ENCODE data around the gene FIGN. TPM values are rescaled to one million over a fixed set of nuclear protein-coding genes. Genes with fewer than 3 reads are reported as not detected.

Gene FIGN
- total and polyA plus RNA-seq, 10 of the 15 experiments (the other 5 are each of a cell fraction or from before 2014, with no cell fraction given), result under 0.01 to 0.01 TPM; not detected in 8

DNA sequence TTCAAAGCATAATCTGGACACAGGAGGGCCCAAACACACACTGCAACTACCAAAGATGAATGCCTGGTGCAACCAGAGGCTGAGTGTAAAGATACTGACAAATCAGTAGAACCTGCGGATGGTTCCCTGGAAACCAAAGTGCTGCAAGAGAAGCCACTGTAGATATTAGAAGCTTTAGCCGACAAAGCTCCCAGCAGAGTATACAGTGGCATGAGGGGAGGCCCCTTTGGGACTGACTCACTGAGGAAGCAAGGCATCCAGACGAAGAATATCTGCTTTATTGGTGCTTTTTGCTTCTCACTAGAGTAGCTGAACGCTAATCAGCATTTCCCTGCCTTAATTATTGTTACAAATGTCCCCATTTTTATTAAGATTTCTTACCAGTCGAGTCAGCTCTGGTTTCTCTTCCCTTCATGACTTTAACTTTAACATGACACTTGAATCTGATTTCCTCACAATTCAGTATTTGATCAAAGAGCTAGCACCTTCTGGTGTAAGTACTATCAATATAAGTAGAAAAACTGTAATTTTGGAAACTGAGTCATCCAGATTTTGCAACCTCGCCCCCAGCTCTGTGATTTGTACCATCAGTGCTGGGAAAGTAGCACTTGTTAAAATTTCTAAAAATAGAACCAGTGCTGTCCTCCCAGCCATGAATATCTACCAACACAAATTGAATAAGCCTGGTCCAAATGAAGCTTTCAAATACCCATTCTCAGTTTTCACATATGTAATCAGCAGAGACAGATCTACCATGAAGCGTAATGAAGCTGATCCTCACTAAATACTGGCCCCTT lies 34.2 kb downstream of the FIGN start (continued):
- TF ChIP-seq, protein P1, sequence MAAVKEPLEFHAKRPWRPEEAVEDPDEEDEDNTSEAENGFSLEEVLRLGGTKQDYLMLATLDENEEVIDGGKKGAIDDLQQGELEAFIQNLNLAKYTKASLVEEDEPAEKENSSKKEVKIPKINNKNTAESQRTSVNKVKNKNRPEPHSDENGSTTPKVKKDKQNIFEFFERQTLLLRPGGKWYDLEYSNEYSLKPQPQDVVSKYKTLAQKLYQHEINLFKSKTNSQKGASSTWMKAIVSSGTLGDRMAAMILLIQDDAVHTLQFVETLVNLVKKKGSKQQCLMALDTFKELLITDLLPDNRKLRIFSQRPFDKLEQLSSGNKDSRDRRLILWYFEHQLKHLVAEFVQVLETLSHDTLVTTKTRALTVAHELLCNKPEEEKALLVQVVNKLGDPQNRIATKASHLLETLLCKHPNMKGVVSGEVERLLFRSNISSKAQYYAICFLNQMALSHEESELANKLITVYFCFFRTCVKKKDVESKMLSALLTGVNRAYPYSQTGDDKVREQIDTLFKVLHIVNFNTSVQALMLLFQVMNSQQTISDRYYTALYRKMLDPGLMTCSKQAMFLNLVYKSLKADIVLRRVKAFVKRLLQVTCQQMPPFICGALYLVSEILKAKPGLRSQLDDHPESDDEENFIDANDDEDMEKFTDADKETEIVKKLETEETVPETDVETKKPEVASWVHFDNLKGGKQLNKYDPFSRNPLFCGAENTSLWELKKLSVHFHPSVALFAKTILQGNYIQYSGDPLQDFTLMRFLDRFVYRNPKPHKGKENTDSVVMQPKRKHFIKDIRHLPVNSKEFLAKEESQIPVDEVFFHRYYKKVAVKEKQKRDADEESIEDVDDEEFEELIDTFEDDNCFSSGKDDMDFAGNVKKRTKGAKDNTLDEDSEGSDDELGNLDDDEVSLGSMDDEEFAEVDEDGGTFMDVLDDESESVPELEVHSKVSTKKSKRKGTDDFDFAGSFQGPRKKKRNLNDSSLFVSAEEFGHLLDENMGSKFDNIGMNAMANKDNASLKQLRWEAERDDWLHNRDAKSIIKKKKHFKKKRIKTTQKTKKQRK (IDR thresholded peaks at IDR 0.05; ENCODE audit: low read depth, low read length), result no peak
- no peak for TF ChIP-seq KLF5 (IDR thresholded peaks at IDR 0.05; ENCODE audit: partially characterized antibody)
- no peak for TF ChIP-seq SMAD1 (IDR thresholded peaks at IDR 0.05; ENCODE audit: low read depth, partially characterized antibody)

DNA sequence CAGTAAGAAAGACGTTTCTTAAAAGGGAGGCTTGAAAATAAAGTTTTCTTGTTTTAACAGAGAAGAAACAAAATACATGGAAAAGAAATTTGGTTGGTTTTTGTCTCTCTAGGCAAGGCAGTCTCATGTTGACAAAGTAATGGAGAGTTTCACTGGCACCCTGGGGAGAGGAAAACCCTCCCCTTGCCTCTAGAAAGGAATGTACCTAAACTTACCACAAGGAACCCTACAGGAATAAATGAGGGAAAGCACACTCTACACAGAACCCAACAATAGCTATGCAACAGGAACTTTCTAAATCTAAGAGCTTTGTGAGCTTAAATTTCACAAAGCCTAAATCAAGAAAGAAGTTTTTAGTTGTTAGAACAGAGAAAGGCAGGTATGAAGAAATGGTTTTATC lies 37.0 kb downstream of the FIGN start:
- no peak for ATAC-seq
- in situ Hi-C loops (cut with MboI), result no loop called here
- Histone ChIP-seq H3K27ac (ENCODE audit: control insufficient read depth, insufficient read depth) (no peak overlapping the region), H3K9ac (ENCODE audit: control insufficient read depth, insufficient read depth, low read length) (no peak overlapping the region), H3K79me2 (ENCODE audit: control insufficient read depth, insufficient read depth, low read length) (no peaks in the 10 kb centered on the region), H3K4me3 (no peak overlapping the region), H3K4me1 (ENCODE audit: control insufficient read depth, insufficient read depth, low read length) (no peaks in the 10 kb centered on the region), H3K36me3 (ENCODE audit: control insufficient read depth in 2 of 2, insufficient read depth in 2 of 2, low read length in 1 of 2) (no peaks in the 10 kb centered on the region), H3K9me3 (replicated peaks; ENCODE audit: control insufficient read depth, insufficient read depth, low read length) (no peaks in the 10 kb centered on the region; the same call in 2 of the 3 replicates), H3K4me2 (ENCODE audit: control insufficient read depth, insufficient read depth) (no peak overlapping the region), H3K27me3 (replicated peaks in 1 of 2; ENCODE audit: control insufficient read depth in 2 of 2, insufficient read depth in 2 of 2, low read length in 1 of 2) (no peaks in the 10 kb centered on the region), H4K20me1 (ENCODE audit: control insufficient read depth, insufficient read depth) (no peaks in the 10 kb centered on the region), H2AFZ (ENCODE audit: control insufficient read depth, low read depth, low read length) (no peak overlapping the region)
- intact Hi-C loops (cut with micrococcal nuclease; ENCODE audit: unreplicated experiment), result no loop called here
- ChIA-PET SMC1A (ENCODE audit: uncharacterized antibody, unreplicated experiment) (no interaction called here), CTCF (no interaction called here), RAD21 (ENCODE audit: unreplicated experiment) (no interaction called here), POLR2A (no interaction called here)
- TF ChIP-seq RUNX3 (IDR thresholded peaks at IDR 0.05; ENCODE audit: low read length) (no peak), SREBF1 (IDR thresholded peaks at IDR 0.05; ENCODE audit: low read length) (no peak), YBX1 (IDR thresholded peaks at IDR 0.05) (no peak), MTA3 (IDR thresholded peaks at IDR 0.05; ENCODE audit: borderline replicate concordance, low read length) (no peak)
- TF ChIP-seq, protein P2, sequence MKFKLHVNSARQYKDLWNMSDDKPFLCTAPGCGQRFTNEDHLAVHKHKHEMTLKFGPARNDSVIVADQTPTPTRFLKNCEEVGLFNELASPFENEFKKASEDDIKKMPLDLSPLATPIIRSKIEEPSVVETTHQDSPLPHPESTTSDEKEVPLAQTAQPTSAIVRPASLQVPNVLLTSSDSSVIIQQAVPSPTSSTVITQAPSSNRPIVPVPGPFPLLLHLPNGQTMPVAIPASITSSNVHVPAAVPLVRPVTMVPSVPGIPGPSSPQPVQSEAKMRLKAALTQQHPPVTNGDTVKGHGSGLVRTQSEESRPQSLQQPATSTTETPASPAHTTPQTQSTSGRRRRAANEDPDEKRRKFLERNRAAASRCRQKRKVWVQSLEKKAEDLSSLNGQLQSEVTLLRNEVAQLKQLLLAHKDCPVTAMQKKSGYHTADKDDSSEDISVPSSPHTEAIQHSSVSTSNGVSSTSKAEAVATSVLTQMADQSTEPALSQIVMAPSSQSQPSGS (IDR thresholded peaks at IDR 0.05; ENCODE audit: low read length), result no peak
- TF ChIP-seq, protein P3, sequence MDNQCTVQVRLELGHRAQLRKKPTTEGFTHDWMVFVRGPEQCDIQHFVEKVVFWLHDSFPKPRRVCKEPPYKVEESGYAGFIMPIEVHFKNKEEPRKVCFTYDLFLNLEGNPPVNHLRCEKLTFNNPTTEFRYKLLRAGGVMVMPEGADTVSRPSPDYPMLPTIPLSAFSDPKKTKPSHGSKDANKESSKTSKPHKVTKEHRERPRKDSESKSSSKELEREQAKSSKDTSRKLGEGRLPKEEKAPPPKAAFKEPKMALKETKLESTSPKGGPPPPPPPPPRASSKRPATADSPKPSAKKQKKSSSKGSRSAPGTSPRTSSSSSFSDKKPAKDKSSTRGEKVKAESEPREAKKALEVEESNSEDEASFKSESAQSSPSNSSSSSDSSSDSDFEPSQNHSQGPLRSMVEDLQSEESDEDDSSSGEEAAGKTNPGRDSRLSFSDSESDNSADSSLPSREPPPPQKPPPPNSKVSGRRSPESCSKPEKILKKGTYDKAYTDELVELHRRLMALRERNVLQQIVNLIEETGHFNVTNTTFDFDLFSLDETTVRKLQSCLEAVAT (IDR thresholded peaks at IDR 0.05), result no peak
- no peak for FAIRE-seq
- no peak for DNase-seq (ENCODE audit: low read depth, low spot score)
- no TSS peak for BruUV-seq (replicated peaks)
- WGBS (ENCODE audit: insufficient coverage, insufficient replicate concordance, low lambda C conversion rate, missing lambda C conversion rate), result 0% methylated on average over 1 of the region's 1 CpG
